ENCODE data around the gene ITGAD.
"Not testable (repeated sequence)": the region's sequence is repeated elsewhere in the genome, so short reads cannot be mapped to it uniquely, and the experiment has no call there.

ITGAD gene

GRCh38 chr16:31421587-31421986 lies 28.5 kb downstream of the ITGAD start:
- no peaks in the 10 kb centered on the region for H3K36me3 ChIP-seq (ENCODE audit: insufficient read depth, low read length)
- H3K9me3 ChIP-seq (ENCODE audit: control insufficient read depth, insufficient read depth, low read length) = no peaks in the 10 kb centered on the region
- H3K9ac ChIP-seq (ENCODE audit: low read depth, low read length) = no peak overlapping the region
- H3K4me1 ChIP-seq (ENCODE audit: insufficient read depth, low read length) = no peaks in the 10 kb centered on the region

- H3K4me1 ChIP-seq (ENCODE audit: insufficient read depth, low read length) = no peaks in the 10 kb centered on the region
- no peak overlapping the region for H3K9ac ChIP-seq (ENCODE audit: low read depth, low read length)
- H3K36me3 ChIP-seq (ENCODE audit: insufficient read depth, low read length) = no peaks in the 10 kb centered on the region
- H3K9me3 ChIP-seq (ENCODE audit: control insufficient read depth, insufficient read depth, low read length) = no peaks in the 10 kb centered on the region
These were observed 30.1 kb downstream of the ITGAD start for GRCh38 chr16:31423241-31423640.

- Histone ChIP-seq H3K9me3 (ENCODE audit: control insufficient read depth, insufficient read depth, low read length) (no peaks in the 10 kb centered on the region), H3K9ac (ENCODE audit: low read depth, low read length) (no peak overlapping the region), H3K36me3 (ENCODE audit: insufficient read depth, low read length) (no peaks in the 10 kb centered on the region), H3K4me1 (ENCODE audit: insufficient read depth, low read length) (no peaks in the 10 kb centered on the region)
These were observed 30.7 kb downstream of the ITGAD start for GRCh38 chr16:31423801-31424200.

- H3K36me3 ChIP-seq (ENCODE audit: insufficient read depth, low read length) = no peaks in the 10 kb centered on the region
- H3K9me3 ChIP-seq (ENCODE audit: control insufficient read depth, insufficient read depth, low read length) = no peaks in the 10 kb centered on the region
- H3K9ac ChIP-seq (ENCODE audit: low read depth, low read length) = peak overlapping the region; percentile 19; the same call in 1 of the 2 replicates
- H3K4me1 ChIP-seq (ENCODE audit: insufficient read depth, low read length) = peaks cover 7% of the 10 kb centered on the region; the same call in 1 of the 2 replicates
These were observed 34.5 kb downstream of the ITGAD start for GRCh38 chr16:31427441-31428278.

- Histone ChIP-seq H3K4me1 (ENCODE audit: insufficient read depth, low read length) (peaks cover 7% of the 10 kb centered on the region; the same call in 1 of the 2 replicates), H3K9me3 (ENCODE audit: control insufficient read depth, insufficient read depth, low read length) (no peaks in the 10 kb centered on the region), H3K36me3 (ENCODE audit: insufficient read depth, low read length) (no peaks in the 10 kb centered on the region), H3K9ac (ENCODE audit: low read depth, low read length) (peak within 1 kb of the TSS; percentile 19; the same call in 1 of the 2 replicates)
These were observed 35.1 kb downstream of the ITGAD start, which contains the start of gene COX6A2 for GRCh38 chr16:31428279-31428597. Gene COX6A2, minus strand, starts transcription at chr16:31428360. Its CDS starts 35 bp downstream, at chr16:31428325.

GRCh38 chr16:31428638-31429247 lies 35.6 kb downstream of the ITGAD start:
- Histone ChIP-seq H3K4me1 (ENCODE audit: insufficient read depth, low read length) (peaks cover 7% of the 10 kb centered on the region; the same call in 1 of the 2 replicates), H3K9ac (ENCODE audit: low read depth, low read length) (no peak overlapping the region), H3K36me3 (ENCODE audit: insufficient read depth, low read length) (no peaks in the 10 kb centered on the region), H3K9me3 (ENCODE audit: control insufficient read depth, insufficient read depth, low read length) (no peaks in the 10 kb centered on the region)

- H3K9me3 ChIP-seq (ENCODE audit: control insufficient read depth, insufficient read depth, low read length) = no peaks in the 10 kb centered on the region
- H3K4me1 ChIP-seq (ENCODE audit: insufficient read depth, low read length) = peaks cover 7% of the 10 kb centered on the region; the same call in 1 of the 2 replicates
- H3K36me3 ChIP-seq (ENCODE audit: insufficient read depth, low read length) = no peaks in the 10 kb centered on the region
- no peak overlapping the region for H3K9ac ChIP-seq (ENCODE audit: low read depth, low read length)
These were observed 36.2 kb downstream of the ITGAD start for GRCh38 chr16:31429314-31429713.

- Histone ChIP-seq H3K4me1 (ENCODE audit: insufficient read depth, low read length) (peaks cover 7% of the 10 kb centered on the region; the same call in 1 of the 2 replicates), H3K36me3 (ENCODE audit: insufficient read depth, low read length) (no peaks in the 10 kb centered on the region), H3K9me3 (ENCODE audit: control insufficient read depth, insufficient read depth, low read length) (no peaks in the 10 kb centered on the region), H3K9ac (ENCODE audit: low read depth, low read length) (no peak overlapping the region)
These were observed 36.7 kb downstream of the ITGAD start for GRCh38 chr16:31429796-31430195.

GRCh38 chr16:31430380-31431052 lies 37.4 kb downstream of the ITGAD start:
- H3K9me3 ChIP-seq (ENCODE audit: control insufficient read depth, insufficient read depth, low read length) = no peaks in the 10 kb centered on the region
- H3K9ac ChIP-seq (ENCODE audit: low read depth, low read length) = no peak overlapping the region
- no peaks in the 10 kb centered on the region for H3K36me3 ChIP-seq (ENCODE audit: insufficient read depth, low read length)
- H3K4me1 ChIP-seq (ENCODE audit: insufficient read depth, low read length) = peaks cover 7% of the 10 kb centered on the region; the same call in 1 of the 2 replicates

- Histone ChIP-seq H3K9ac (ENCODE audit: low read depth, low read length) (peak overlapping the region; percentile 30; the same call in 1 of the 2 replicates), H3K4me1 (ENCODE audit: insufficient read depth, low read length) (peaks cover 8% of the 10 kb centered on the region), H3K36me3 (ENCODE audit: insufficient read depth, low read length) (no peaks in the 10 kb centered on the region)
These were observed 42.4 kb downstream of the ITGAD start for GRCh38 chr16:31435341-31436220.

GRCh38 chr16:31436221-31437045 lies 43.3 kb downstream of the ITGAD start:
- Histone ChIP-seq H3K4me1 (ENCODE audit: insufficient read depth, low read length) (peaks cover 3% of the 10 kb centered on the region; the same call in 1 of the 2 replicates), H3K36me3 (ENCODE audit: insufficient read depth, low read length) (no peaks in the 10 kb centered on the region), H3K9ac (ENCODE audit: low read depth, low read length) (peak overlapping the region; percentile 30; the same call in 1 of the 2 replicates), H3K9me3 (ENCODE audit: control insufficient read depth, insufficient read depth, low read length) (no peaks in the 10 kb centered on the region)

More at GRCh38 chr16:31435341-31436220, 42.4 kb downstream of the ITGAD start:
- no peaks in the 10 kb centered on the region for H3K9me3 ChIP-seq (ENCODE audit: control insufficient read depth, insufficient read depth, low read length)

- Histone ChIP-seq H3K9ac (ENCODE audit: low read depth, low read length) (no peak overlapping the region), H3K4me1 (ENCODE audit: insufficient read depth, low read length) (peaks cover 3% of the 10 kb centered on the region; the same call in 1 of the 2 replicates), H3K9me3 (ENCODE audit: control insufficient read depth, insufficient read depth, low read length) (no peaks in the 10 kb centered on the region), H3K36me3 (ENCODE audit: insufficient read depth, low read length) (no peaks in the 10 kb centered on the region)
These were observed 45.3 kb downstream of the ITGAD start for GRCh38 chr16:31438414-31438813.

GRCh38 chr16:31439023-31439422 lies 45.9 kb downstream of the ITGAD start:
- H3K4me1 ChIP-seq (ENCODE audit: insufficient read depth, low read length); H3K9ac ChIP-seq (ENCODE audit: low read depth, low read length); H3K9me3 ChIP-seq (ENCODE audit: control insufficient read depth, insufficient read depth, low read length); H3K36me3 ChIP-seq (ENCODE audit: insufficient read depth, low read length): not testable (repeated sequence)
